ENCODE measurements around the gene ARHGAP5. TPM values are rescaled to one million over a fixed set of nuclear protein-coding genes. Genes with fewer than 3 reads are reported as not detected.
A peak's percentile ranks its signal among the peaks of the same experiment; 100 is the strongest.
"Not testable (repeated sequence)": the region's sequence is repeated elsewhere in the genome, so short reads cannot be mapped to it uniquely, and the experiment has no call there.

ARHGAP5 gene
- polyA plus RNA-seq, 3 donors from 2014 or later: 6.8 to 16.9 (median 11.3) TPM

GRCh38 chr14:32109676-32110547, 32.8 kb downstream of the ARHGAP5 start:
- no peaks in the 10 kb centered on the region for H3K27me3 Mint-ChIP-seq (ENCODE audit: low read depth in 3 of 3)
- H3K4me1 Mint-ChIP-seq: peaks cover 9 to 14% of the 10 kb centered on the region in 2 donors
- no peak for DNase-seq
- peaks cover 0 to 4% (median 0%) of the 10 kb centered on the region in 3 donors for H3K36me3 Mint-ChIP-seq
- H3K4me3 Mint-ChIP-seq: no peak overlapping the region
- H3K27ac Mint-ChIP-seq: no peak overlapping the region
- no peaks in the 10 kb centered on the region for H3K9me3 Mint-ChIP-seq

- Mint-ChIP-seq H3K27ac (no peak overlapping the region), H3K36me3 (peaks cover 0 to 4% (median 0%) of the 10 kb centered on the region in 3 donors), H3K4me3 (no peak overlapping the region), H3K27me3 (ENCODE audit: low read depth in 3 of 3) (no peaks in the 10 kb centered on the region), H3K4me1 (peaks cover 7 to 8% of the 10 kb centered on the region in 2 donors), H3K9me3 (no peaks in the 10 kb centered on the region)
- DNase-seq: no peak
Measured at GRCh38 chr14:32110548-32110896, 33.4 kb downstream of the ARHGAP5 start.

GRCh38 chr14:32121536-32121935, 44.4 kb downstream of the ARHGAP5 start:
- H3K27me3 Mint-ChIP-seq (ENCODE audit: low read depth in 3 of 3): peaks cover 0 to 2% (median 0%) of the 10 kb centered on the region in 3 donors
- H3K36me3 Mint-ChIP-seq: peaks cover 0 to 22% (median 21%) of the 10 kb centered on the region in 3 donors
- H3K4me1 Mint-ChIP-seq: peaks cover 15 to 30% of the 10 kb centered on the region in 2 donors
- H3K27ac Mint-ChIP-seq: no peak overlapping the region
- H3K4me3 Mint-ChIP-seq: no peak overlapping the region
- no peaks in the 10 kb centered on the region for H3K9me3 Mint-ChIP-seq
- no peak for DNase-seq

- Mint-ChIP-seq H3K9me3 (no peaks in the 10 kb centered on the region), H3K36me3 (peaks cover 0 to 23% (median 23%) of the 10 kb centered on the region in 3 donors), H3K27me3 (ENCODE audit: low read depth in 3 of 3) (peaks cover 0 to 2% (median 0%) of the 10 kb centered on the region in 3 donors), H3K4me3 (no peak overlapping the region), H3K4me1 (peaks cover 18 to 34% of the 10 kb centered on the region in 2 donors), H3K27ac (no peak overlapping the region)
- DNase-seq: no peak
Measured at GRCh38 chr14:32121948-32122347, 44.8 kb downstream of the ARHGAP5 start.

DNA sequence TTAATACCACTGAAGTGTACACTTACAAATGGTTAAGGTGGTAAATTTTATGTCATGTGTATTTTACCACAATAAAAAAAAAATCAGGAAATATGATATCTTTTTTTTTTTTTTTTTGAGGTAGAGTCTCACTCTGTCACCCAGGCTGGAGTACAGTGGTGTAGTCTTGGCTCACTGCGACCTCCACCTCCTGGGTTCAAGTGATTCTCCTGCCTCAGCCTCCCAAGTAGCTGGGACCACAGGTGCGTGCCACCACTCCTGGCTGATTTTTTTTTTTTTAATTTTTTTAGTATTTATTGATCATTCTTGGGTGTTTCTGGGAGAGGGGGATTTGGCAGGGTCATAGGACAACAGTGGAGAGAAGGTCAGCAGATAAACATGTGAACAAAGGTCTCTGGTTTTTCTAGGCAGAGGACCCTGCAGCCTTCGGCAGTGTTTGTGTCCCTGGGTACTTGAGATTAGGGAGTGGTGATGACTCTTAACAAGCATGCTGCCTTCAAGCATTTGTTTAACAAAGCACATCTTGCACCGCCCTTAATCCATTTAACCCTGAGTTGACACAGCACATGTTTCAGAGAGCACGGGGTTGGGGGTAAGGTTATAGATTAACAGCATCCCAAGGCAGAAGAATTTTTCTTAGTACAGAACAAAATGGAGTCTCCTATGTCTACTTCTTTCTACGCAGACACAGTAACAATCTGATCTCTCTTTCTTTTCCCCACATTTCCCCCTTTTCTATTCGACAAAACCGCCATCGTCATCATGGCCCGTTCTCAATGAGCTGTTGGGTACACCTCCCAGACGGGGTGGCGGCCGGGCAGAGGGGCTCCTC, 50.0 kb downstream of the ARHGAP5 start:
- not testable (repeated sequence) for DNase-seq; H3K4me3 Mint-ChIP-seq; H3K27me3 Mint-ChIP-seq (ENCODE audit: low read depth in 3 of 3); H3K9me3 Mint-ChIP-seq
- peak overlapping the region in 1 of 6 donors; percentile 63 for H3K27ac Mint-ChIP-seq
- peaks cover 14 to 44% (median 40%) of the 10 kb centered on the region in 3 donors for H3K36me3 Mint-ChIP-seq
- peaks cover 7 to 27% of the 10 kb centered on the region in 2 donors for H3K4me1 Mint-ChIP-seq

DNA sequence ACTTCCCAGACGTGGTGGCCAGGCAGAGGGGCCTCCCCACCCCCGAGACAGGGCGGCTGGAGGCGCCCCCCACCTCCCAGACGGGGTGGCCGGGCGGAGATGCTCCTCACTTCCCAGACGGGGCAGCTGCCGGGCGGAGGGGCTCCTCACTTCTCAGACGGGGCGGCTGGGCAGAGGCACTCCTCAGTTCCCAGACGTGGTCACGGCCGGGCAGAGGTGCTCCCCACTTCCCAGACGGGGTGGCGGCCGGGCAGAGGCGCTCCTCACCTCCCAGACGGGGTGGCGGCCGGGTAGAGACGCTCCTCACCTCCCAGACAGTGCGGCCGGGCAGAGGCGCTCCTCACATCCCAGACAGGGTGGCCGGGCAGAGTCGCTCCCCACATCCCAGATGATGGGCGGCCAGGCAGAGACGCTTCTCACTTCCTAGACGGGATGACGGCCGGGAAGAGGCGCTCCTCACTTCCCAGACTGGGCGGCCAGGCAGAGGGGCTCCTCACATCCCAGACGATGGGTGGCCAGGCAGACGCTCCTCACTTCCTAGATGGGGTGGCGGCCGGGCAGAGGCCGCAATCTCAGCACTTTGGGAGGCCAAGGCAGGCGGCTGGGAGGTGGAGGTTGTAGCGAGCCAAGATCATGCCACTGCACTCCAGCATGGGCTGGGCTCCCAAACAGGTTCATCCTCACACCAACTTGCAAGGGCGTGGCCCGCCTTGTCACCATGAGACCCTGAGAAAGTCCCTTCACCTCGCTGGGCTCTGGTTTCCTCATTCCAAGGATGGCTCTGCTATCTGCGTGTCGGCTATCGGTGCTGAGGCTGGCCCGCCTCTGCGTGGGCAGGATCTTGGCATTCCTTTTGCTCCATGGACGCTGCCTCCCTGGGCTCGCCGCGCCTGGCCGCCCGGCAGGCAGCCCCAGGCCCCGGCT, 50.9 kb downstream of the ARHGAP5 start:
- Mint-ChIP-seq H3K4me1 (peaks cover 7 to 27% of the 10 kb centered on the region in 2 donors), H3K36me3 (peaks cover 14 to 43% (median 38%) of the 10 kb centered on the region in 3 donors)
- not testable (repeated sequence) for H3K4me3 Mint-ChIP-seq; H3K9me3 Mint-ChIP-seq; H3K27ac Mint-ChIP-seq; H3K27me3 Mint-ChIP-seq (ENCODE audit: low read depth in 3 of 3); DNase-seq

- Mint-ChIP-seq H3K9me3 (peaks cover 0 to 2% (median 0%) of the 10 kb centered on the region in 6 donors), H3K4me1 (peaks cover 7 to 21% of the 10 kb centered on the region in 2 donors), H3K27ac (peak overlapping the region in 1 of 6 donors; percentile 12), H3K27me3 (ENCODE audit: low read depth in 3 of 3) (peaks cover 0 to 2% (median 2%) of the 10 kb centered on the region in 3 donors), H3K4me3 (no peak overlapping the region), H3K36me3 (peaks cover 14 to 44% (median 37%) of the 10 kb centered on the region in 3 donors)
- DNase-seq: no peak
Measured at GRCh38 chr14:32128703-32129102, 51.6 kb downstream of the ARHGAP5 start.

- Mint-ChIP-seq H3K27ac (no peak overlapping the region), H3K4me3 (no peak overlapping the region), H3K36me3 (peaks cover 14 to 44% (median 36%) of the 10 kb centered on the region in 3 donors)
Measured at GRCh38 chr14:32129124-32129523, 52.0 kb downstream of the ARHGAP5 start.

GRCh38 chr14:32131689-32132088, 54.6 kb downstream of the ARHGAP5 start:
- not testable (repeated sequence) for H3K4me1 Mint-ChIP-seq; H3K27ac Mint-ChIP-seq; DNase-seq; H3K9me3 Mint-ChIP-seq; H3K4me3 Mint-ChIP-seq; H3K27me3 Mint-ChIP-seq (ENCODE audit: low read depth in 3 of 3)
- H3K36me3 Mint-ChIP-seq: peaks cover 24 to 42% (median 38%) of the 10 kb centered on the region in 3 donors

More at GRCh38 chr14:32129124-32129523, 52.0 kb downstream of the ARHGAP5 start:
- H3K4me1 Mint-ChIP-seq: peaks cover 7 to 21% of the 10 kb centered on the region in 2 donors
- no peak for DNase-seq
- peaks cover 0 to 2% (median 0%) of the 10 kb centered on the region in 3 donors for H3K27me3 Mint-ChIP-seq (ENCODE audit: low read depth in 3 of 3)
- H3K9me3 Mint-ChIP-seq: peaks cover 0 to 2% (median 0%) of the 10 kb centered on the region in 6 donors

DNA sequence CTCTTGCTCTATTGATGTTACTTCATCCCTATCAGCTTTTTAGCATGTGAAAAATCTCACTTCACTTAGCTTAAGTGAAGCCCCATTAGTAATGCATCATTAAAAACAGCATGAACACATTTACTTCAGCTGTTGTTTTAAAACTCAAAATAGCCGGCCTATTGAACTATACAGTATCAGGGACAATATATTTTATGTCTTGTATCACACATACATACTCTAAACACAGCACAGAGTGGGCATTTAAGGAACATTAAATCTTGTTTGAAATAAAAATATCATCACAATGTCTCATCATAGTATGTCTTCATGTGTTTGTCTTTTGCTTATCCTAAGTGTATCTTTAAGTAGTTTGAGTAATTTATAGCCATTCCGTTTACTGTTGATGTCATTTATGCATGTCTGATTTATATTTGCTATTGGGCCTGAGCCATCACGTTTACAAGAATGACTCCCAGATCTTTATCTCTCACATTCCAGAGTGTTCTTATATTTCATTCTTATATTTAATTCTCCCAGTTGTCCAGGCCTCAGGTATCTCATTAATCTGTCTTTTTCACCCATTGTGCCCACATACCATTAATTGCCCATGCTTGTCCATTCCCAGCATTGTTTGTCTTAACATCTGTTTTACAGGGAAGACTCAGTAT, 57.5 kb downstream of the ARHGAP5 start:
- Mint-ChIP-seq H3K27me3 (ENCODE audit: low read depth in 3 of 3) (peaks cover 0 to 2% (median 0%) of the 10 kb centered on the region in 3 donors), H3K4me1 (no peaks in the 10 kb centered on the region), H3K27ac (no peak overlapping the region), H3K9me3 (peaks cover 0 to 5% (median 0%) of the 10 kb centered on the region in 6 donors), H3K36me3 (peaks cover 32 to 50% (median 41%) of the 10 kb centered on the region in 3 donors), H3K4me3 (no peak overlapping the region)
- DNase-seq: no peak

DNA sequence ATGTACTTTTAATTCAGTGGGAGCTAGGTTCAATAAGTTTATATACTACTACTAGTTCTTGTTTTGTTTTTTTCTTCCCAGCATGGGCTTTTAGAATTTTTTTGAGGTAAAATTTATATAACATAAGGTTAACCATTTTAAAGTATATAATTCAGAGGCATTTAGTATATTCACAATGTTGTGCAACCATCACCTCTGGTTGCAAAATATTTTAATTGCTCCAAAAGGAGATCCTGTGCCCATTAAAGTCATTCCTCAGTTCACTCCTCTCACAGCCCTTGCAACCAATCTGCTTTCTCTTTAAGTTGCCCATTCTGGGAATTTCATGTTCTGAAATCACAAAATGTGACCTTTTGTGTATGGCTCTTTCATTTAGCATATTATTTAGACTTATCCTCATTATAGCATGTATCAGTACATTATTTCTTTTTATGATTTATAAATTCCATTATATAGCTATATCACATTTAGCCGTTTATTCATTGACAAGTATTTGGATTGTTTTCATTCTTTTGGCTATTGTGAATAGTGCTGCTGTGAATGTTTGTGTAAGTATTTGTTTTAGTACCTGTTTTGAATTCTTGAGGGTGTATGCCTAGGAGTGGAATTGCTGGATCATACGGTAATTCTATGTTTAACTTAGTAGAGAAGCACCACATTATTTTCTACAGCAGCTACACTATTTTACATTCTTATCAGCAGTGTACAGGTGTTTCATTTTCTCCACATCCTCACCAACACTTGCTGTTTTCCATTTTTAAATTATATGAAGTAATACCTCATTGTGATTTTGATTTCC, 59.1 kb downstream of the ARHGAP5 start:
- H3K36me3 Mint-ChIP-seq: peaks cover 26 to 50% (median 42%) of the 10 kb centered on the region in 3 donors
- no peak overlapping the region for H3K4me3 Mint-ChIP-seq
- peaks cover 0 to 2% (median 0%) of the 10 kb centered on the region in 3 donors for H3K27me3 Mint-ChIP-seq (ENCODE audit: low read depth in 3 of 3)
- peaks cover 0 to 5% (median 0%) of the 10 kb centered on the region in 6 donors for H3K9me3 Mint-ChIP-seq
- H3K4me1 Mint-ChIP-seq: no peaks in the 10 kb centered on the region
- no peak overlapping the region for H3K27ac Mint-ChIP-seq
- DNase-seq: no peak

DNA sequence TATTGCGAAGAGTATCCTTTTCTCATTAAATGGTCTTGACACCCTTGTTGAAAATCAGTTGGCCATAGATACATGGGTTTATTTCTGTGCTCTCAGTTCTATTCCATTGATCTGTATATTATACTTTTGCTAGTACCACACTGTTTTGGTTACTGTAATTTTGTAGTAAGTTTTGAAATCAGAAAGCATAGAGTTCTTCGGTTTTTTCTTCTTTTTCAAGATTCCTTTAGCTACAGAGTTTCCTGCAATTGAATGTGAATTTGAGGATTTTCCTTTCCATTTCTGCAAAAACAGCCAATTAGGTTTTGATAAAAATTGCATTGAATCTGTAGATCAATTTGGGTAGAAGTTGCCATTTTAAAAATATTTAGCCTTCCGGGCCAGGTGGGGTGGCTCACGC, 60.2 kb downstream of the ARHGAP5 start:
- H3K4me3 Mint-ChIP-seq: no peak overlapping the region
- no peak for DNase-seq
- H3K27me3 Mint-ChIP-seq (ENCODE audit: low read depth in 3 of 3): peaks cover 0 to under 1% (median 0%) of the 10 kb centered on the region in 3 donors
- peaks cover 23 to 50% (median 41%) of the 10 kb centered on the region in 3 donors for H3K36me3 Mint-ChIP-seq
- H3K4me1 Mint-ChIP-seq: no peaks in the 10 kb centered on the region
- H3K9me3 Mint-ChIP-seq: peaks cover 0 to 5% (median 0%) of the 10 kb centered on the region in 6 donors
- H3K27ac Mint-ChIP-seq: no peak overlapping the region
